ENCODE measurements around the gene DNAI4.
"Not testable (repeated sequence)": the region's sequence is repeated elsewhere in the genome, so short reads cannot be mapped to it uniquely, and the experiment has no call there.

Gene DNAI4

DNA sequence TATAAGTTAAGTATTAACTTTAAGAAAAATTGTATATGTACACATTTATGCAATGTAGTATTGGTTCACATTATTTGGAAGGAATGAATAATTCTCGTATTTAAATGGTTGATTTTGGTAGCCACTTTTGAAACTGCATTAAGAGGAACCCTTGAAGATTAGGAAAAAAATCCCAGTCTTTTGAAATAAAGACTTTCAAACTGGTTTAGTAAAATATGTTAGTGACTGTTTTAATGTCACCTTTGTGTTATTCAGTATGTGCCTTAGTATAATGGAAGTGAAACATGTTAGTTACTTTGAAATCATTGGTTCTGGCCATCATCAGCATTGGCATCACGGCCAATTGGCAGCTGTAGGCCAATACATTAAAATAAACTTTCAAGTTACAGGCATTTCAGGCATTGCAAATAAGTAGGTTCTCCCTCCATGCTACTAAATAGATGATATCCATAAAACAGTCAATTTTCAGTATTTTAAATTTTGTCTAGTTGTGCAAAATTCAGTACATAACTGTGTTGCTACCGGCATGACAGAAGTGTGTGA is 4.6 kb upstream of the DNAI4 start:
- no peak for DNase-seq (ENCODE audit: low spot score)

GRCh38 chr1:66927528-66927927 is 2.9 kb upstream of the DNAI4 start:
- no peak for DNase-seq (ENCODE audit: low spot score)

DNA sequence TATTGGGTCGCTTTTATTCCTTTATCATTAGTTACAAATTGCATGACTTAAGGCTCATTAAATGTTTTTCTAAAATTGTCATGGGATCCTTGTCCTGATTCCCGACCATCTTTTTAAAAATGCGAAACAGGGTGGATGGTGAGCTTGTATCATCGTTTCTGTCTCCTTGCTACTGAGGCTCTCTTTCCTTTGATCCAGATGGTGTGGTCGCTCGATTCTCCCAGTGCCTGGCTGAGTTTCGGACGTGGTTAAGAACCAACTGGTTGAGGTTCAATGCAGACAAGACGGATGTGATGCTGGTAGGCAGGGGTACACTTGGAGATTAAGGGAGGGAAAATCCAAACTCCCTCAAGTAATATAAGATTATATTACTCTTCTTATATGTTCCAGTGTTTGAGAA is 1.3 kb upstream of the DNAI4 start:
- DNase-seq (ENCODE audit: low spot score), result no peak

DNA sequence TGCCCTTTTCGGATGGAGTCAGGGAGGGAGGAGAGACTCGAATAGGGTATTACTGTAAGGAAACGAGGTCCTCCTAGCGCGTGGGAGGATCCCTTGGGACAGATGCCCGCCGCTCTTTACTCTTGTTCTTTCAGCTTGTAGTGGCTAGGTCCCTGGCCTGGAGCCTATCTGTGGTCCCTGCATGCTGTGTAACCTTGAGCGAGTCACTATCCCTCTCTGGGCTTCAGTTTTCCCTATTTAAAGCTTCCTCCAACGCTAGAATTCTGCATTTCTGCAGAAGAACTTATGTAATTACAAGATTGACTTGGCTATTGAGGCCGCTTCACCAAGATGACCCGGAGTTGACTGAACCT is 878 bp upstream of the DNAI4 start:
- DNase-seq (ENCODE audit: low spot score), result no peak

- no peak for DNase-seq (ENCODE audit: low spot score)
Measured at GRCh38 chr1:66920543-66920942, 4.1 kb downstream of the DNAI4 start.

- DNase-seq (ENCODE audit: low spot score), result no peak
Measured at GRCh38 chr1:66919828-66920227, 4.8 kb downstream of the DNAI4 start.

DNA sequence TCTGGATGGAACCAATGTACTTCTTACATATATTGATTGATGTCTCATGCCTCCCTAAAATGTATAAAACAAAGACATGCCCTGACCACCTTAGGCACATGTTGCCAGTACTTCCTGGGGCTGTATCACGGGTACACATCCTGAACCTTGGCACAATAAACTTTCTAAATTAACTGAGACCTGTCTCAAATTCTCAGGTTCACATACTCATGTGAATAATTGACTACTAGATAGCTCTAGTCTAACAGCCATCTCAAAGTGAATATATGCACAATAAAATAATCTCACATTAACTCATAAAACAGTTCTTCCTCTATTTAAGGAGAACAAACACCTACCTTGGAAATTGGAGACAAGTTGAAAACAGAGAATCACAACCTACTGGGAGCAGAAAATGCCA is 5.6 kb downstream of the DNAI4 start:
- DNase-seq (ENCODE audit: low spot score), result no peak

DNA sequence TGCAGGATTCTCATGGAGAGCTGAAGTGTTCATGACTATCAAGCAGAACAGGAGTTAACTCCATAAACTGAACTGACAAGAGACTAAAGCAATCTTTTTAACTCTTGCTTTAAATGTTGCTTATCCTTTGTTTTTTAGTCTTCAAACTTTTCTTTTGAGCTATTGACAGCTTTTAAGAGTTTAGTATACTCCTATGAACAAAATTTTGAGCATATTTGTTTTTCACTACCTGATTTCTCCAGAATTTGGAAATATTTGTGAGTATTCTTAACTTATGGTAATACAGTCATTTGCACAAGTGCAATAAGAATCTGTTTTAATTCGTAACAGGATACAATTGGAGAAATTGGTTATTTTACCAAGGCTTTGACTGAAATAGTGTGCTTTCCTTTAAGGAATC is 7.2 kb downstream of the DNAI4 start:
- DNase-seq (ENCODE audit: low spot score), result no peak

GRCh38 chr1:66916320-66916719 is 8.3 kb downstream of the DNAI4 start:
- peak; percentile 17 for DNase-seq (ENCODE audit: low spot score)

GRCh38 chr1:66915203-66915602 is 9.5 kb downstream of the DNAI4 start:
- not testable (repeated sequence) for DNase-seq (ENCODE audit: low spot score)

DNA sequence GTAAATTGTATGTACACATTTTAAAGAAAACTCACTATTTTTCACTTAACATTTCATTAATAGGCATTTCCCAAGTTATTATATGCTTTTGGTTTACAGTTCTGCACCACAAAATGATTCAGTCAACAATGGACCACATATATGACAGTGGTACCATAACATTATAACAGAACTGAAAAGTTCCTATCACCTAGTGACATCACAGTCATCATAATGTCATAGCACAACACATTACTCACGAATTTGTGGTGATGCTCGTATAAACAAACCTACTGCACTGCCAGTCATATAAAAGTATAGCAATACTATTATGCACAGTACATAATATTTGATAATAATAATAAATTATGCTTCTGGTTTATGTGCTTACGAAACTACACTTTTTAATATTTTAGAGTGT is 30.9 kb downstream of the DNAI4 start:
- no peak for DNase-seq (ENCODE audit: low spot score)

DNA sequence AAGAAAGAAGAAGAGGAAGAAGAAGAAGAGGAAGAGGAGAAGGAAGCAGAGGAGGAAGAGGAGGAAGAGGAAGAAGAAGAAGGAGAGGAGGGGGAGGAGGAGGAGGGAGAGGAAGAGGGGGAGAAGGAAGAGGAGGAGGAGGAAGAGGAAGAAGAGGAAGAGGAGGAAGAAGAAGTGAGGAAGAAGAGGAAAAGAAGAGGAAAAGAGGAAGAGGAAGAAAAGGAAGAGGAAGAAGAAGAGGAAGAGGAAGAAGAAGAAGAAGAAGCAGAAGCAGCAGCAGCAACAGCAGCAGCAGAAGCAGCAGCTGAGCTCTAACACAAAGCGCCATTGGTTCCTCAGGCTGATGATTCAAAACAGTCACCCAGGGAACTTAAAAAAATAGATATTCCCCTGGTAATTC is 34.0 kb downstream of the DNAI4 start:
- no peak for DNase-seq (ENCODE audit: low spot score)

DNA sequence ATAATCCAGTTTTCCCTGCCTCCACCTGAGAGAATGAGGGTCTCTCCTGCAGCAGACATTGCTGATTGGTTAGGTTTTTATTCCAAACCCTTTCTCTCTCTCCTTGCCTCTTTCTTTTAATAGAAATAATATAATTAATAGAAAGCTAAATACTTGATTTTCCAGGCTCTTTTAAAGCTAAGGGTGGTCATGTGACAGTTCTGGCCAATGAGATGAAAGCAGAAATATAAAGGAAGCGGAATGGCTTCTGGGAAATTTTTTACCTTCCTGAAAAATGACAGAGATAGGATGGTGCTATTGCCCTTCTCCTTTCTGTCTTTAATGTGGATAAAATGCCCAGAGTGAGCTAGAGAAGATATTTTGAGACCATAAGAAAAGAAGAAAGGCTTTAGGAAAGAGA is 35.6 kb downstream of the DNAI4 start:
- DNase-seq (ENCODE audit: low spot score), result no peak

GRCh38 chr1:66876664-66877063 is 48.0 kb downstream of the DNAI4 start:
- DNase-seq (ENCODE audit: low spot score), result no peak

- DNase-seq (ENCODE audit: low spot score), result no peak
Measured at GRCh38 chr1:66873111-66873510, 51.5 kb downstream of the DNAI4 start.

DNA sequence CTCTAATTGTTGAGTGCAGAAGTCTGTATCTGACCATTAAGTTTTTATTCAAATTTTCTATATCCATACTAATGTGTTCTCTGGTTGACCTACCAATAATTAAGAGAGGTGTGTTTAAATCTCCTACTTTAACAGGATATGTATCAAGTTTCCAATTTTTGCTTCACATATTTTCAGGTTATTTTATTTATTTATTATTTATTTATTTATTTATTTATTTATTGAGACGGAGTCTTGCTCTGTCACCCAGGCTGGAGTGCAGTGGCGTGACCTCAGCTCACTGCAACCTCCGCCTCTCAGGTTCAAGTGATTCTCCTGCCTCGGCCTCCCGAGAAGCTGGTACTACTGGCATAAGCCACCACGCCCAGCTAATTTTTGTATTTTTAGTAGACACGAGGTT is 52.6 kb downstream of the DNAI4 start:
- not testable (repeated sequence) for DNase-seq (ENCODE audit: low spot score)

- no peak for DNase-seq (ENCODE audit: low spot score)
Measured at GRCh38 chr1:66867501-66867900, 57.2 kb downstream of the DNAI4 start.

DNA sequence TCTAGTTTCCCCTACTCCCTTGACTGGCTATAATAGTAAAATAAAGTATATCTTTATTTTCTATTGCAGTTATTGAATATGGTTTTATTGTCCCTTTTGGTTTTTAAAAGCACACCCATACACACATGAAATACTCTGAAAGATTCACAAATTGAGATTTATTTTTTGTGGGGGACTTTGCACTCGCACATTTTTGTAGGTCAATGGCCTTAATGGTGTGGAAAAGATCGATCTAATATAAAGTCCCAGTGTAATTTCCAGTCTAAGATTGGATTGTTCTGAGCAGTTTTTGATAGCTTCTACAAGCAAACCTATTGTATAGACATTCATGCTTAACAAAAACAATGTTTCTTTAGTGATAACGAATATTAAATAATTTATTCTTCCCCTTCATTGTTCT is 64.1 kb downstream of the DNAI4 start:
- no peak for DNase-seq (ENCODE audit: low spot score)

DNA sequence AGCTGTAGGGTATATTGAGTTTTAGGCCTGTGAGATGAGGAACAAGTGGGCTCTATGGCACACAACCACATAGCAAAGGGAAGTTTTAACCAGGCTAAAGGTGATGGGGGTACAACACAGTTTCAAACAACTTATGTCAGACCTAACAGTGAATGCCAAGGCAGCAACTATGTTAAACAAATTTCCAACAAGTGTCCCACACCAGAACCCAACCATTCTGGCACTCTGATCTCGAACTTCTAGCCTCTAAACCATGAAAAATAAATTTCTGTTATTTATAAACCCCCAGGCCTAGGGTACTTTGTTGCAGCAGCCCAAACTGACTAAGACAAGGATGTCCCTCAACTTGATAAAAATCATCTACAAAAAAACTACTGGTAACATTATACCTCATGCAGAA is 71.3 kb downstream of the DNAI4 start:
- no peak for DNase-seq (ENCODE audit: low spot score)

GRCh38 chr1:66852870-66853269 is 71.8 kb downstream of the DNAI4 start:
- DNase-seq (ENCODE audit: low spot score), result no peak

GRCh38 chr1:66850989-66851388 is 73.7 kb downstream of the DNAI4 start:
- no peak for DNase-seq (ENCODE audit: low spot score)

- no peak for DNase-seq (ENCODE audit: low spot score)
Measured at GRCh38 chr1:66848193-66848592, 76.5 kb downstream of the DNAI4 start.

GRCh38 chr1:66840929-66841328 is 83.7 kb downstream of the DNAI4 start:
- no peak for DNase-seq (ENCODE audit: low spot score)

DNA sequence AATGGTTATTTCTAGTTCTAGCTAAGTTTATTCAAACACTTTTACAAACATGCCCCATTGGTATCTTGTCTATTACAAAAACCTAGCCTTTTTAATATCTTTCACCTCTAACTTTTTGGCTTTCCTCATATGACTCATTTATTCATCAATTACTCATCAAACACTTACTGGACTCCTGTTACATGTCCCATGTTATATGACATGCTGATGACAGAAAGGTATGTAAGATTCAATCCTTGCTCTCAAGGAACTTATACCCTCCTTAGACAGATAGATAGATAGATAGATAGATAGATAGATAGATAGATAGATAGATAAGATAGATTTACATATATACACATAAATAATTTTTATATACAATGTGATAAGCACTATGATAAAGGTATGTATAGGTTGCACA is 89.7 kb downstream of the DNAI4 start:
- no peak for DNase-seq (ENCODE audit: low spot score)

DNA sequence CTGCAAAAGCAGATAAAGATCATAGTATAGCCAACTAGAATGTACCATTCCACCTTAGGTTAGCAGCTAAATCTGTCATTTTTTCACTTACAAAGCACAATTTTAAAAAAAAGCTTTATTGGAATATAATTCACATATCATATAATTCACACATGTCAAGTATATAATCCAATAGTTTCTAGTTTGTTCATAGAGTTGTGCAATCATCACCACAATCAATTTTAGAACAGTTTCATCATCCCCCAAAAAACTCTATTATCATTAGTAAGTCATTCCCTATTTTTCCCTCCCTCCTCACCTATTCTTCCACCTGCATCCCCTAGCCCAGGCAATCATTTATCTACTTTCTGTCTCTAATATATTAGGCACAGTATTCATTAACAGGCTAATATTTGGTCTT is 91.5 kb downstream of the DNAI4 start:
- no peak for DNase-seq (ENCODE audit: low spot score)

All from GM03348 (cell line).